Keratinocyte (primary cell): ENCODE results near the gene TSGA10. TPM values are rescaled to one million over a fixed set of nuclear protein-coding genes. Genes with fewer than 3 reads are reported as not detected.

Experiments
- DNase-seq: peaks from one replicate; pipeline ENCODE4 v3.0.0-alpha.2; 2011; ENCODE audit warnings: low read depth, missing footprints, low spot score
- FAIRE-seq: peaks from 2 replicates; lab custom pipeline; 2011; peaks lifted over from hg19 to GRCh38; lab: Jason Lieb, UNC
- H2AFZ ChIP-seq: 2 replicates; pipeline ENCODE4 v1.6.0; 2012; ENCODE audit warnings: low read length, control low read depth, inconsistent platforms; ENCODE audit not compliant: control insufficient read depth
- H3K27ac ChIP-seq: 2 replicates; pipeline ENCODE4 v1.5.1; 2011; ENCODE audit warnings: low read length; ENCODE audit not compliant: control insufficient read depth, insufficient read depth
- H3K27me3 ChIP-seq: 3 replicates; pipeline ENCODE4 v1.6.0; 2011; ENCODE audit warnings: low read length; ENCODE audit not compliant: control insufficient read depth, insufficient read depth; ENCODE audit errors: extremely low read depth
- H3K36me3 ChIP-seq, 2 experiments: 2 replicates in 1 of 2; 3 replicates in 1 of 2; pipeline ENCODE4 v1.5.1; 2011; ENCODE audit warnings: low read length in 2 of 2, mild to moderate bottlenecking in 1 of 2; ENCODE audit not compliant: control insufficient read depth in 2 of 2, insufficient read depth in 2 of 2; ENCODE audit errors: extremely low read depth in 1 of 2
- H3K4me1 ChIP-seq: 3 replicates; pipeline ENCODE4 v1.5.1; 2011; ENCODE audit warnings: low read length; ENCODE audit not compliant: control insufficient read depth, insufficient read depth; ENCODE audit errors: extremely low read depth
- H3K4me2 ChIP-seq: 3 replicates; pipeline ENCODE4 v1.6.0; 2011; ENCODE audit warnings: low read depth, low read length; ENCODE audit not compliant: control insufficient read depth, insufficient read depth; ENCODE audit errors: extremely low read depth
- H3K4me3 ChIP-seq, 3 experiments: fragments of 200-600 bp in 1 of 3; sonication (generic) in 1 of 3; 2 replicates in 2 of 3; 3 replicates in 1 of 3; pipeline ENCODE4 v1.5.1; 2011 to 2016; ENCODE audit warnings: low read length in 3 of 3, mild to moderate bottlenecking in 3 of 3, control low read depth in 2 of 3, inconsistent platforms in 1 of 3, low read depth in 1 of 3, mixed read lengths in 1 of 3, mixed run types in 1 of 3, moderate library complexity in 1 of 3; ENCODE audit not compliant: control insufficient read depth in 2 of 3, insufficient read depth in 2 of 3; ENCODE audit errors: extremely low read depth in 1 of 3
- H3K79me2 ChIP-seq: 2 replicates; pipeline ENCODE4 v1.6.0; 2012; ENCODE audit warnings: low read length; ENCODE audit not compliant: control insufficient read depth, insufficient read depth
- H3K9ac ChIP-seq: 3 replicates; pipeline ENCODE4 v1.6.0; 2011; ENCODE audit warnings: low read length; ENCODE audit not compliant: control insufficient read depth, insufficient read depth; ENCODE audit errors: extremely low read depth
- H3K9me1 ChIP-seq: 3 replicates; pipeline ENCODE4 v1.6.0; 2011; ENCODE audit warnings: low read length; ENCODE audit not compliant: control insufficient read depth, insufficient read depth; ENCODE audit errors: extremely low read depth
- H3K9me3 ChIP-seq: 2 replicates; pipeline ENCODE4 v1.5.1; 2012; ENCODE audit warnings: low read depth, low read length; ENCODE audit not compliant: control insufficient read depth
- H4K20me1 ChIP-seq: 3 replicates; pipeline ENCODE4 v1.6.0; 2011; ENCODE audit warnings: low read length; ENCODE audit not compliant: control insufficient read depth, insufficient read depth; ENCODE audit errors: extremely low read depth
- CTCF ChIP-seq, 3 experiments: IDR thresholded peaks in 1 of 3; conservative IDR thresholded peaks in 1 of 3; optimal IDR thresholded peaks in 1 of 3; 2 replicates in 2 of 3; 3 replicates in 1 of 3; pipeline versions ENCODE3 to v1.5.1; 2011; ENCODE audit warnings: low read length in 3 of 3, mild to moderate bottlenecking in 3 of 3, moderate library complexity in 2 of 3, control low read depth in 1 of 3, inconsistent platforms in 1 of 3; ENCODE audit not compliant: insufficient read depth in 2 of 3; ENCODE audit errors: extremely low read depth in 1 of 3
- EZH2 ChIP-seq: IDR thresholded peaks from one replicate; pipeline ENCODE4 v1.6.1; 2012; ENCODE audit warnings: inconsistent platforms, mild to moderate bottlenecking, low read length, moderate library complexity
- dilution Hi-C: fragments of 300-500 bp; cut with MboI; formaldehyde crosslinking; loops from one replicate; pipeline ENCODE4 v1.7.0; 2020; ENCODE audit warnings: low sequenced_read_pairs; ENCODE audit not compliant: extremely low pct_ligation_motif_present
- polyA plus RNA-seq, 5 experiments: library from polyadenylated mRNA; depleted of rRNA in 3 of 5; stranded (reverse) in 3 of 5; stranded (forward) in 1 of 5; unstranded in 1 of 5; fragments of >200 nt; gene quantifications; 1 replicate in 1 of 5; 2 replicates in 3 of 5; 3 replicates in 1 of 5; pipeline versions ENCODE4 v1.2.1 to v1.2.3, GENCODE V29; 2011 to 2012; ENCODE audit warnings: missing spikeins in 2 of 5, low read depth in 1 of 5, low replicate concordance in 1 of 5

Gene TSGA10
- polyA plus RNA-seq, 1 donor (not counting 4 experiments of a cell fraction or from before 2014, with no cell fraction given), result 2.4 TPM

GRCh38 chr2:99152199-99152895, 2.4 kb downstream of the TSGA10 start:
- Histone ChIP-seq H3K9me3 (no peaks in the 10 kb centered on the region), H3K27me3 (no peaks in the 10 kb centered on the region), H4K20me1 (no peaks in the 10 kb centered on the region), H2AFZ (no peak overlapping the region), H3K36me3 (no peaks in the 10 kb centered on the region), H3K4me3 (no peak overlapping the region), H3K4me2 (no peak overlapping the region), H3K27ac (no peak overlapping the region), H3K79me2 (no peaks in the 10 kb centered on the region), H3K9ac (no peak overlapping the region), H3K9me1 (no peaks in the 10 kb centered on the region), H3K4me1 (peaks cover 15% of the 10 kb centered on the region)
- DNase-seq, result no peak
- TF ChIP-seq EZH2 (no peak), CTCF (optimal IDR thresholded peaks at IDR 0.05 in 1 of 3, IDR thresholded peaks at IDR 0.05 in 1 of 3, conservative IDR thresholded peaks at IDR 0.05 in 1 of 3; ENCODE audit: extremely low read depth in 1 of 3, insufficient read depth in 2 of 3, low read length in 3 of 3) (no peak)
- FAIRE-seq, result no peak
- dilution Hi-C loops, result no loop called here

- no peak overlapping the region for H3K4me2 ChIP-seq
- FAIRE-seq, result no peak
- TF ChIP-seq CTCF (optimal IDR thresholded peaks at IDR 0.05 in 1 of 3, IDR thresholded peaks at IDR 0.05 in 1 of 3, conservative IDR thresholded peaks at IDR 0.05 in 1 of 3; ENCODE audit: extremely low read depth in 1 of 3, insufficient read depth in 2 of 3, low read length in 3 of 3) (no peak), EZH2 (no peak)
- no peaks in the 10 kb centered on the region for H3K9me3 ChIP-seq
- no peak overlapping the region for H3K27ac ChIP-seq
- no peaks in the 10 kb centered on the region for H4K20me1 ChIP-seq
- H3K4me3 ChIP-seq, result no peak overlapping the region
- H3K4me1 ChIP-seq, result peaks cover 10% of the 10 kb centered on the region
- H2AFZ ChIP-seq, result no peak overlapping the region
- no peaks in the 10 kb centered on the region for H3K9me1 ChIP-seq
- no peaks in the 10 kb centered on the region for H3K79me2 ChIP-seq
- no peaks in the 10 kb centered on the region for H3K36me3 ChIP-seq
- dilution Hi-C loops, result no loop called here
- no peak for DNase-seq
- no peaks in the 10 kb centered on the region for H3K27me3 ChIP-seq
- no peak overlapping the region for H3K9ac ChIP-seq
Measured at GRCh38 chr2:99150706-99151105, 4.0 kb downstream of the TSGA10 start.
